ENCODE data around the gene ZNF681.
"Not testable (repeated sequence)": the region's sequence is repeated elsewhere in the genome, so short reads cannot be mapped to it uniquely, and the experiment has no call there.

ZNF681 gene

DNA sequence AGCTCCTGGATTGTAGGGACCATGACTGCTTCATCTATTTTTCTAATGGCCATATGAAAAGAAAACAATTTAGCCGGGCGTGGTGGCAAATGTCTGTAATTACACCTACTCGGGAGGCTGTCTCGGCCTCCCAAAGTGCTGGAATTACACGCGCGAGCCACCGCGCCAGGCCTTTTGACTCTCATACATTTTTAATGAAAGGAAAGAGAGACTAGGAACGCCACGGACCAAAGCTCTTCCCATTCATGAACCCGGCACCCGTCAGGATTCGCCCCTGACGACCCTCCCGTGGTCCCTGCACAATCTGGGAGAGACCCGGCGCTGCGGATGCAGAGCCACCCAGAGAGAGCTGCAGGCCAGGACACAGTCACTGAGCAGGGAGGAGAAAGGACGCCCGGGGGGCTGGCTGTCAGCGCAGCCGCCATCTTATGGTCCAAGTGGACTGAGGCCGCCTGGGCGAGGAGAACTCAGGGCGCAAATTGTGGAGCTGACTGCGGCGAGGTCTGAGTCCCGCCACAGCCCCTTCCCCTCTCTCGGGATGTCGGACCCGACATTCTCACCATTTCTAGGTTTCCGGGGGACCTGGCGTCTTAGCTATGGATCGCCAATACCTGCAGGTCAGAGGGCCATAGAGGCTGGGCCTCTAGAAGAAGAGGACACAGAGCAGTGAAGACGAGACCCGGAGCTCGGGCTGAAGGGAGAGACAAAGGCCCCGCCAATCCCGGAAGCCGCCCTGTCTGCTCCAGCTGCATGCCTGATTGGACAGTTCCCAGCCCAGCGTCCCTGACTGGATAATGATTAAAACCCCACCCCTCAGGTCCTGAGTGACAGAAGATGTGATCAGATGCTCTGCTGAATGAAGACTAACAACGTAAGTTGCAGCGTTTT is at the start of gene ZNF681:
Gene ZNF681 (minus strand): TSS at position 705 of the 888 bp plus-strand sequence. CDS start 142 bp downstream, at position 563.
- DNase-seq (ENCODE audit: low read depth), result peak; percentile 74

GRCh38 chr19:23804676-23805075 is 46.0 kb upstream of the ZNF681 start:
- DNase-seq (ENCODE audit: low read depth), result no peak

GRCh38 chr19:23802290-23802689 is 43.6 kb upstream of the ZNF681 start:
- DNase-seq (ENCODE audit: low read depth), result no peak

DNA sequence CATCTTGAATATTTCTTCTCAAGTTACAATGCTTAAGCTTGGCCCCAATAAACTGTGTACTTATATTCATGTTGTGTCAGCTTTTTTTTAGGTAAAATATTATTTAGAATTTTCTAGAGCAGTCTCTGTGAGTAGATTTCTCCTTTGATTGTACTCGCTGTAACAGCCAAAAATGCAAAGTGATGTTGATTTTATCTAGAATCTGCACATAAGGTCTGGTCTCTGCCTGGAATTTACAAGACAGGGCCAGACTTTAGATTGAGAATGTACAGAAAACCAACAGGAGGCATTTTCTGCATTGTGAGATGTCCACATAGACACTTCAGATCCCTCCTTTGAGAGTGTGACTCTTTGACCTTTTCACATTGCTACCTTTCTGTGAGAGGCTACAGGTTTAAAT is 43.1 kb upstream of the ZNF681 start:
- DNase-seq (ENCODE audit: low read depth), result no peak

DNA sequence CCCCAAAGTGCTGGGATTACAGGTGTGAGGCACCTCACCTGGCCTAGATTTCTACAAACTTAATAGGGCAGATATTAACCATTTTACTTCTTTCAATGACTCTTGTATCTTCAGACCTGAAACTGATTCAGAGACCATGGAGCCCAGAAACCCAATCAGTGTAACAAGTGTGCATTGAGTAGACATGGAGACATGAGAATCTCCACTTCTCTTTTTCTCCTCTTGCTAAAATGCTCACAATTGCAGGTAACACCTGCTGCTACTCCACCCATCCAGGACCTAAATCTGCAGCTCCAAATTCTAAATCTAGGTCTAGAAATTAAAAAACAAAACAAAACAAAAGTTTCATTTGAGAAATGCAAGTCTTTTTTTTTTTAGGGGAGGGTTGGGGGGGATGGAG is 42.2 kb upstream of the ZNF681 start:
- no peak for DNase-seq (ENCODE audit: low read depth)

GRCh38 chr19:23800271-23800670 is 41.6 kb upstream of the ZNF681 start:
- DNase-seq (ENCODE audit: low read depth), result no peak

DNA sequence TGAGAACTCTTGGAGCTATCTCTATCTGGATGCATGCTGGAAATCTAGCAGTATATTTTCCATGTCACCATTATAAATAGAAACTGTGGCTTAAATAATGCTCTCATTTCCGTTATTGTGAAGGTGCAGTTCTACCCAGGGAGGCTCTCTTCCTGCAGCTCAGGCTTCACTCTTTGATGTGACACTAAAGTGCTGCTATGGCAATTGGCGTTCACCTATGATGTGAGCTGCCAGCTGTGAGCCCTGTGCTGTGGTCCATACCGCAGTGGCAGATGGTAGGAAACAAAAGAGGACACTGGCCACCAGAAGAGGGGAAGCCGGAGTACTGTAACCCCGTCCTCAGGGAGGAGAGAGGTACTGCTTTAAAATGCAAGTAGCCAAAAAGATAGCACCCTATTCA is 40.6 kb upstream of the ZNF681 start:
- peak; percentile 4 for DNase-seq (ENCODE audit: low read depth)

DNA sequence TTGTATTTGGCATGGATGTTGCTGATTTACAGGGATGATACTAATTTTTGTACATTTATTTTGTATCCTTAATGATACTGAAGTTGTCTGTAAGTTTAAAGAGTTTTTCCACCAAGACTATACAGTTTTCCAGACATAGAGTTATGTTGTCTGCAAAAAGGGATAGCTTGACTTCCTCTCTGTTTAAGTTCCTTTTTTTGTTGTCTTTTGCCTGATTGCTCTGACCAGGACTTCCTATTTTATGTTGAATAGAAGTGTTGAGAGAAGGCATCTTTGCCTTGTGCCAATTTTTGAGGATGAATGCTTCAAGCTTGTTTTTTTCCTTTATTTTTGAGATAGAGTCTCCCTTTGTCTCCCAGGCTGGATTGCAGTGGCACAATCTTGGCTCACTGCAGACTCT is 36.8 kb upstream of the ZNF681 start:
- no peak for DNase-seq (ENCODE audit: low read depth)

DNA sequence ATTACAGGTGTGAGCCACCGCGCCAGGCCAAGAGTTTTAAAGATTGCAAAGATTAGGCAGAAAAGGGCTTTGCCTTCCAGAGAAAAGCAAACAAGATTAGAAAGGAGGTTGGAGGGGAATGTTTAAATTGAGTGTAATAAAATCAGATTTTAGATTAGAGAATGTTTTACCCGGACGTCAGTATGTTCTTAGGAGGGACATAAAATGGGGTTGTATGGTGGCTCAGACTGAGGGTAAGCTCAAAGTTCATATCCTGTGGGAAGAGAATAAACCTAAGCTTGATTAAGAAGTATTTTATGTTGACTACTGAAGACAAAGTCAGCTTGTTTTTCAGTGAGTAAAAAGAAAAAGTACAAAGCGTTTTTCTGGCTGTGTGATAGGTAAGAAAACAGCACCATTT is 34.1 kb upstream of the ZNF681 start:
- DNase-seq (ENCODE audit: low read depth), result no peak

DNA sequence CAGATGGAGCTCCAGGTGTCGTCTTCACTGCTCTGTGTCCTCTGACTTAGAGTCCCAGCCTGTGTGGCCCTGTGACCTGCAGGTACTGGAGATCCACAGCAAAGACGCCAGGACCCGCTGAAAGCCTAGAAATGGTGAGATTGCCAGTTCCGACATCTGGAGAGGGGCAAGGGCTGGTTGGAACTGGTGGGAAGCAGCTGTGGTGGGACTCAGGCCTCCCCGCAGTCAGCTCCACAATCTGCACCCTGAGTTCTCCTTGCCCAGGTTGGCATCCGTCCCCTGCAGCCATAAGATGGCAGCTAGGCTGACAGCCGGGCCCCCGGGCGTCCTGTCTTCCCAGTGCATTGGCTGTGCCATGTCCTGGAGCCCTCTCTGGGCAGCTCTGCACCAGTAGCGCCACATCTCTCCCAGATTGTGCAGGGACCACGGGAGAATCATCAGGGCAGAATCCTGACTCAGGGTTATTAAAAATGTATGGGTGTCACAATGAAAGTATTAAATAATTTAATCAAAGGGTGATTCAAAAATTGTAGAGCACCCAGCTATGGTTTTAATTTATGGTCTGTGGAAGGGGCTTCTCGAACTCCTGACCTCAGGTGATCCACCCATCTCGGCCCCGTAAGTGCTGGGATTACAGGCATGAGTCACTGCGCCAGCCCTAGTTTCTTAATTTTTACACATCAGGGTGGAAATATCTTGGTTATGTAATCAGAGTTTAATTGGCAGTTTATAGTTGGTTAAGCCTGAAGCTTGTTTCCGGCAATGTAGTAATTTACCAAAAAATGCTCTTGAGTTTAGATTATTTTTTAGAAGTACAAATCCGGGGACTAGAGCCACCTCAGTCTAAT is 32.2 kb upstream of the ZNF681 start:
- no peak for DNase-seq (ENCODE audit: low read depth)

- DNase-seq (ENCODE audit: low read depth), result no peak
These were observed 30.6 kb upstream of the ZNF681 start for GRCh38 chr19:23789246-23789645.

- DNase-seq (ENCODE audit: low read depth), result no peak
These were observed 29.7 kb upstream of the ZNF681 start for GRCh38 chr19:23788411-23788810.

DNA sequence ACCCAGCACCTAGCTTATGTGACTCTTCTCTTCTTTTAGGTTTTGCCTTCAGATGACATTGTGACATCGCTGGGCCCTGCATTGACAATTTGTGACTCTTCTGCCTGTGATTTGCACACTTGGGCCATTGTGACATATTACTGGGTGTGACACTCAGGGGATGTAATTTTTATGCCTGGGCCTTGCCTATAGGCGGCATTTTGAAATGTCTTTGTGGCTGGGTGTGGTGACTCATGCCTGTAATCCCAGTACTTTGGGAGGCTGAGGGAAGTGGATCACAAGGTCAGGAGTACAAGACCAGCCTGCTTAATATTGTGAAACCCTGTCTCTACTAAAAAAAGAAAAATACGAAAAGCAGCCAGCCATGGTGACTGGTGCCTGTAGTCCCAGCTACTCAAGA is 28.4 kb upstream of the ZNF681 start:
- no peak for DNase-seq (ENCODE audit: low read depth)

DNA sequence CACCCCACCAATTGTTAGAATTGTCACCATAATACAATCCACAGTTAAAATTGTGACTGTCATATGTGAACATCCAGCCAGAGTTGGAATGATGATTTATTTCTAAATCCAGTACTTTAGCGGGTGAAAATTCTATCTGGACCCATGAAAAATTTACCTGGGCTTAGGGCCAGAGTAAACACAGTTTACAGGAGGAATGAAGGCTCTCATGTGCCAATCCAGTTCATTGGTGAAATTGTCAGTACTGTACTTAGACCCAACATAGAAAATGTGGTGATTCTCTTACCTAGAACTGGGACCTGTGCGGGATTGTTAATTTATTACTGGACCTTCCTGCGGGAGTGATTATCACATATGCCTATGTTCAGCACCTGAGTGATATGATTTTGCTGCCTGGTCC is 27.3 kb upstream of the ZNF681 start:
- DNase-seq (ENCODE audit: low read depth), result no peak

DNA sequence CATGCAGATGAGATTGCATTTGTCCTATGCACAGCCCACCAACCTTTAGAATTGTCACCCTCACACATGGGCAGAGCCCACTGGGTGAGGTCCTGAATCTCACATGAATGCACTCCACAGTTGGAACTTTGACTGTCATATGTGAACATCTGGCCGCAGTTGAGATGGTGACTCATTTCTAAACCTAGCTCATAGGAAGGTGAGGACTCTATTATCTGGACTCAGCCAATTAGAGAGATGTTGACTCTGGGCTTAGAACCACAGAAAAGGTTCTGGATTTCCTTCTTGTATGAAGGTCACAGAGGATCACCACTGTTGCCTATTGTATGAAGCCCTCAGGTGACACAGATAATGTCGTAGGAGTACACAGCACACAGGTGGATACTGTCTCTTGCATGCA is 25.6 kb upstream of the ZNF681 start:
- no peak for DNase-seq (ENCODE audit: low read depth)

DNA sequence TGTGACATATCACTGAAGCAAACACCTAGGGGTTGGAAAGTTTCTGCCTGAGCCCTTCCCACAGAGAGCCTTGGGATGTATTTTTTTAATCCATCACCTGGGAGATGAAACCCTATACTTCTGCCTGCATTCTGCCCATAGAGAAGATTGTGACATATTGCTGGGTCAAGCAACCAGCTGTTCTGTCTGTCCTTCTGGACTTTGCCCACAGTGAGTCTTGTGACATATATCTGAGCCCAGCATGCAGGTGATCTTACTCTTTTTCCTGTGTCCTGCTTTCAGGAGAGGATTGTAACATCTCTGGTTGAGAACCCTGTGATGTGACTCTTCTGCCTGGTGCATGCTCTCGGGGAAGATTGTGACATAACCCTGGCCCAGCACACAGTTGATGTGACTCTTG is 24.9 kb upstream of the ZNF681 start:
- no peak for DNase-seq (ENCODE audit: low read depth)

DNA sequence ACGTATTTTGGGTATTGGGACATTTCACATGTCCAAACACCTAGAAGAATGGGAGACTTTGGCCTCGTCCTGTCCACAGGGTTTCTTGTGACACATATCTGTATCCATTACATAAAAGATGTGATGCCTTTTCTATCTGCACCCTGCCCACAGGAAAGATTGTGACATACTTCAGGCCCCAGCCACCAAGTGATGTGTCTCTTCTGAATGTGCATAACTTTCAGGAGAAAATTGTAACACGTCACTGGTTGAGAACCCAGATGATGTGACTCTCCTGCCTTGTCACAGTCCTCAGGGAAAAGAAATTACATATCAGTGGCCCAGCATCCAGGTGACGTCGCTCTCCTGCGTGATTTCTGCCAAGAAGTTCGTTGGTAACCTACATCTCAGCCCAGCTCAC is 21.0 kb upstream of the ZNF681 start:
- no peak for DNase-seq (ENCODE audit: low read depth)

DNA sequence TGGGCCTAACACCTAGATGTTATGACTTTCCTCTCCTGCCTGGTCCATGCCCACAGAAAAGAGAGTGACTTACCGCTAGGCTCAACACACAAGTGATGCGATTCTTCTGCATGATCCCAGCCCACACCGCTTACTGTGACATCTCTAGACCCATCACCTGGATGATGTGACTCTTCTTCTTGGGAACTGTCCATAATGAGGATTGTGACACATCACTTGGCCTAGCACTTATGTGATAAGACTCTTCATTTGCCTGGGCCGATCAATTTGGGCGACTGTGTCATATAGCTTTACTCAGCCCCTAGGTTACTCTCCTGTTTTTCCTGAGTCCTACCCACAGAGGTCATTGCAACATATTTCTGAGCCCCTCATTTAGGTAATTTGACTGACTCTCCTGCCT is 19.9 kb upstream of the ZNF681 start:
- no peak for DNase-seq (ENCODE audit: low read depth)

GRCh38 chr19:23778036-23778435 is 19.3 kb upstream of the ZNF681 start:
- DNase-seq (ENCODE audit: low read depth), result not testable (repeated sequence)

GRCh38 chr19:23777216-23777615 is 18.5 kb upstream of the ZNF681 start:
- no peak for DNase-seq (ENCODE audit: low read depth)

DNA sequence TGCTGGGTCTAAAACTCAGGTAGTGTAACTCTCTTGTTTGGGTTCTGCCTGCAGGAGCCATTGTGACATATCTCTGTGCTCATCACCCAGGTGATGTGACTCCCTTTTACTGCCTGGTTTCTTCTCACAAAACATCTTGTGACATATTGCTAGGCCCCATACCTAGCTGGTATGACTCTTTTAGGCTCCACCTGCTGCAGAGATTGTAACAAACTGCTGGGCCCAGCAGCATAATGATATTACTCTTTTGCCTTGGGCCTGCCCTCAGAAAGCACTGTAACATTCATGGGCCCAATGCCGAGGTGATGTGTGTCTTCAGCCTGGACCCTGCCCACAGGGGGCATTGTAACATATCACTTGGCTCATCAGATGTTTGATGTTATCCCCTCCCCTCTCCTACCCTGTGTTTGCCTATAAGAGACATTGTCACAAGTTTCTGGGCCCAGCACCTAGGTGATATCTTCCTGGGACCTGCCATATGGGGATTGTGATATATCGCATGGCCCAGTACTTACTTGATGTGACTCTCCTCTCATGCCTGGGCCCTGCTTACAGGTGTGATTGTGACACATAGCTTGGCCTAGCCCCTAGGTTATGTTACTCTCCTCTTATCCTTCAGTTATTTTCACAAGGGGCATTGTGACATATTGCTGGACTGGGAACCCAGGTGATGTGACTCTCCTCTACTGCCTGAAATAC is 18.0 kb upstream of the ZNF681 start:
- no peak for DNase-seq (ENCODE audit: low read depth)

DNA sequence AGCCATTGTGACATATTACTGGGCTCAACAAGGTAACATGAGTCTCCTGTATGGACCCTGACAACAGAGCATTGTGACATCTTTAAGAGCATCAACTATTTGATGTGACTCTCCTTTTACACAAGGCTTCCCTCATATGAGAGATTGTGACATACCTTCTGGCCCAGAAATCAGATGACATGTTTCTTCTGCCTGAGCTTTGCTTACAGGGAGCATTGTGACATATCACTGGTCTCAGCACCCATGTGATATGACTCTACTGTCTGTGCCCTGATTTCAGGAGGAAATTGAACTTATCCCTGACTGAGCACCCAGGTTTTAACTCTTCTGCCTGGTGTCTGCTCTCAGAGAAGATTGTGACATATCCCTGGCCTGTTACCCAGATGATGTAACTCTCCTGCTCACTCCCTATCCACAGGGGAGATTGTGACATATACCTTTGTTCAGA is 15.9 kb upstream of the ZNF681 start:
- no peak for DNase-seq (ENCODE audit: low read depth)

Data from stimulated activated CD8-positive, alpha-beta memory T cell treated with anti-CD3 and anti-CD28 coated beads, Interleukin-12 subunit alpha, Interleukin-12 subunit beta, amount 100 ng/mL, for 1 hour (primary cell).